NOMO-1 treated with DMSO at 0.1 percent for 48 hours (cell line): Measurements from ENCODE around the gene TBK1.
"Not testable (repeated sequence)": the region's sequence is repeated elsewhere in the genome, so short reads cannot be mapped to it uniquely, and the experiment has no call there.

Experiments used
- DNase-seq: peaks from one replicate; lab custom pipeline; 2025; ENCODE audit not compliant: unreplicated experiment; lab: John Stamatoyannopoulos, UW

The TBK1 gene

GRCh38 chr12:64538121-64538520, 86.2 kb downstream of the TBK1 start:
- no peak for DNase-seq

GRCh38 chr12:64542409-64543047, 90.6 kb downstream of the TBK1 start:
- DNase-seq, result not testable (repeated sequence)

- DNase-seq, result no peak
Observed at GRCh38 chr12:64544371-64545080, 92.6 kb downstream of the TBK1 start.

- no peak for DNase-seq
Observed at GRCh38 chr12:64545081-64545382, 93.1 kb downstream of the TBK1 start.

- no peak for DNase-seq
Observed at GRCh38 chr12:64549108-64549507, 97.2 kb downstream of the TBK1 start.

GRCh38 chr12:64550755-64551154, 98.8 kb downstream of the TBK1 start:
- DNase-seq, result no peak

- no peak for DNase-seq
Observed at GRCh38 chr12:64551676-64552075, 99.8 kb downstream of the TBK1 start.
